SIG-M5 (cell line): ENCODE data around the gene TBC1D5.
"Not testable (repeated sequence)": the region's sequence is repeated elsewhere in the genome, so short reads cannot be mapped to it uniquely, and the experiment has no call there.

Experiments
- DNase-seq: peaks from one replicate; lab custom pipeline; 2025; lab: John Stamatoyannopoulos, UW

Gene TBC1D5

DNA sequence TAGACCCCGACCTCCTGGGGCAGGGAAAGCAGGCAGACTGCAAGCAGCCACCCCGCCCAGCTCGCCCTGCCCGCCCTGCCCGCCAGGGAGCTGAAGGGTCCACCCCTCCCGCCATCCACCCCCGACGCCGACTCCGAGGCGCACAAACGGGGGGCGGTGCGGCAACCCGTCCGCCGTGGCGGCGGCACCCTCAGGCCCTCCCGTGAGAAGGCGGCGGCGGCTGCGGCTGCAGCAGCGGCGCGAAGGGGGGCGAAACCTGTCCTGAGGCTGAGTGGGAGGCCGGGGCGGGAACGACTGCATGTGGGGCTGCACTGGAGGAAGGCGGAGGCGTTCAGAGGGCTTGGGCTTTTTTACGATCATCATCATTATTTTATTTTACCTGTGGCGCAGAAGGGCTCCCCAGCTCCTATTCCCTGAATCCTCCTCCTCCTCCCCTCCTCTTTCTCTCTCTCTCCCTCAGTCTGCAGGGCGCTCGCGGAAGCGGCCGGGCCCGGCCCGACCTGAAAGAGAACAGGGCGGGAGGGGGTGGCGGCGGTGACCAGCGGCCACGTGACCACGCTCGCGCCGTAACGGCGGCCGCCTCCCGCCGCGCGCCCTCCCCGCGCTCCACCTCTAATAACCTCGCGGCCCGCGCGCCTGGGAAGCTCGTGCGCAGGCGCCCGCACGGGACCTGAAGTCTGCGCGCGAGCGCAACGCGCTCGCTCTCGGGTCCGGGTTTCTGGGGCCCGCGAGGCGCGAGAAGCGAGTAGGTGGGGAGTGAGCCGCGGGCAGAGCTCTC is at the start of gene TBC1D5:
TSS of gene TBC1D5 (minus strand) at position 530 of the 778 bp plus-strand sequence. CDS start 234,061 bp downstream, outside the sequence.
- peak; percentile 93 for DNase-seq

GRCh38 chr3:17783426-17783825 is 41.0 kb upstream of the TBC1D5 start:
- no peak for DNase-seq

- DNase-seq: no peak
Observed at GRCh38 chr3:17782751-17783150, 40.3 kb upstream of the TBC1D5 start.

- DNase-seq: not testable (repeated sequence)
Observed at GRCh38 chr3:17780369-17780768, 37.9 kb upstream of the TBC1D5 start.

DNA sequence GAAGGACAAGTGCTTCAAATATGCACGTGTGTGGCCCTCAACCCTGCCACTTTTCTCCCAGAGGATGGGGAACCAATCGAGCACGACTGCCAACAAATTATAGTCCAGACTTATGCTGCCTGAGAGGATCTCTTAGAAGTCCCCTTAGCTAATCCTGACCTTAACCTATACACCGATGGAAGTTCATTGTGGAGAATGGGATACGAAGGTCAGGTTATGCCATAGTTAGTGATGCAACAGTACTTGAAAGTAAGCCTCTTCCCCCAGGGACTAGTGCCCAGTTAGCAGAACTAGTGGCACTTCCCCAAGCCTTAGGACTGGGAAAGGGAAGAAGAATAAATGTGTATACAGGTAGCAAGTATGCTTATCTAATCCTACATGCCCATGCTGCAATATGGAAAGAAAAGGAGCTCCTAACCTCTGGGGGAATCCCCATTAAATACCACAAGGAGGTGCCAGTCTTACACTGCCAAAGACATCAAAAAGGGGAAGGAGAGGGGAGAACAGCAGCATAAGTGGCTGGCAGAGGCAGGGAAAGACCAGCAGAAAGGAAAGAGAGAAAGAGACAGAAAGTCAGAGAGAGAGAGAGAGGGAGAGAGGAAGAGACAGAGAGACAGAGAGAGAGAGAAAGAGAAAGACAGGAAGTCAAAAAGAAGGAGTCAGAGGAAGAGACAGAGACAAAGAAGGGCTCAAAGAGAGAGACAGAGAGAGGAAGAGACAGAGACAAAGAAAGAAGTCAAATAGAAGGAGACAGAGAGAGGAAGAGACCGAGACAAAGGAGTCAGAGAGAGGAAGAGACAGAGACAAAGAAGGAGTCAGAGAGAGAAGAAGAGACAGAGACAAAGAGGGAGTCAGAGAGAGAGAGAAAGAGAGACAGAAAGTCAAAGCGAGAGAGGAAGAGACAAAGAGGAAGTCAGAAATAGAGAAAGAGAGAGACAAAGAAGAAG is 37.1 kb upstream of the TBC1D5 start:
- peak; percentile 24 for DNase-seq

- DNase-seq: not testable (repeated sequence)
Observed at GRCh38 chr3:17777326-17777725, 34.9 kb upstream of the TBC1D5 start.

DNA sequence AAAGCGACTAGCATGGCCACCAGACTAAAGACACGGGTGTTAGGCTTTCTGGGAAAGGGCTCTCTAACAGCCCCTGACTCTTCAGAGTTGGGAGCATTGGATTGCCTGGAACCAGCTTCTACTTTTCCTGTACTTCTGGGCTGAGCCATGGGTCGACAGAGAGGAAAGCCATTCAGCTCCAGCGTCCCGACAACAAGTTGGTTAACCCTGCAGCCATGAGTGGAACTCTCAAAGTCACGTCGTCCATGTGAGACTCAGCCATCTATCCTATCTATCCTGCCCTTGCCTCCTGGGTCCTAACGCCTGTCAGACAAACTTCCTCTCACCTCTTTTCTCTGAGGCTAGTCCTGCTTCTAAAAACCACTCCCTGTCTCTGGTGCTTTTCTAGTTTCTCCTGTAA is 32.6 kb upstream of the TBC1D5 start:
- no peak for DNase-seq

GRCh38 chr3:17774180-17774910 is 31.9 kb upstream of the TBC1D5 start:
- not testable (repeated sequence) for DNase-seq

DNA sequence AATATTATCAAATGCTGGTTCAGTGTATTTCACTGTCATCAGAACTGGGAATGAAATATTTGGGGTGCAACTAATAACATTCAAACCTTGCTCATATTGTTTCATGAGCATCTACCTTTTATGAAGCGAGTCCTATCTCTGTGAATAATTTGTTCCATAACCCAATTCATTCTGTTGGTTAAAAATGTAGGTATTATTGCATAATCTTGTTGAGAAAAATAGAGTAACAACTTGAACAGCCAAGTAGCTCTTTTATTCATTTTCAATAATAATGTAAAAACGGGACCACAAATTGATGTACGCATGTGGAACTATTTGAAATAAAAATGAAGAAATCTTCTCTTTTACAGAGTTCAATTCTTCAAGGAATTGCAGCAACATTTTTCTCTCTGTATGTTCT is 30.1 kb upstream of the TBC1D5 start:
- DNase-seq: no peak

DNA sequence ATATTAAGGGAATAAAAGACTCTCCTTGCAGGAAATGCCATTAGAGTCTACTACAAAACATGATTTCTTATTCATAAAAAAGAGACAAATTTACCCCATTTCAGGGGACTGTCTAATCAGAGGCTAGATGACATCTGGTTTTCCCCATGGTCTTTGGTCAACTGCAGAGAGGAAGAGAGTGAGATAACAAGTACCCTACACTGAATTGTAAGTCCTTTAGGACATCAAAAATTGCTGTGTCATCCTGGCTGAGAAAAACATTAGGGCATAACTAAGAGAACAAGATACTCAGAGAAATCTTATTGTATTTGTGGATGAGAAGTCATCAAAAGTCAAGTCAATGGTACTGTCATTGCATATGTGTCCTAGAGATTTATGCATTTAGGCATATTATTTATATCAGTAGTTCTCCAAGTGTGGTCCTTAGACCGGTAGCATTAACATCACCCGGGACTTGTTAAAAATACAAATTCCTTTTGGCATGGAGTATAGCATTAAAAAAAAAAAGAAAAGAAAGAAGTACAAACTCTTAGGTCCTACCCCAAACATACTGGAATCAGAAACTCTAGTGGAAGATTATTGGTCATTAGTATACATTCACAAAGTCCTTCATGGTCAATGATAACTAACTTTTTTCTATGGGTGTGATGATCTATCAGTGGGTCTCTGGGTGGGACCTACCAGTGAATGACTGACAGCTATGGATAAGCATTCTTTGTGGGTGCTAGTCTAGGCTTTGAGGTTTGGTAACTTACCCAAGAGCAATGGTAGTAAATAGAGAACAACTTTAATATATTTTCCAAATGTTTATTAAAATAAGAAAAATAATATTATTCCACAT is 29.0 kb upstream of the TBC1D5 start:
- no peak for DNase-seq

GRCh38 chr3:17770682-17771081 is 28.3 kb upstream of the TBC1D5 start:
- DNase-seq: no peak

DNA sequence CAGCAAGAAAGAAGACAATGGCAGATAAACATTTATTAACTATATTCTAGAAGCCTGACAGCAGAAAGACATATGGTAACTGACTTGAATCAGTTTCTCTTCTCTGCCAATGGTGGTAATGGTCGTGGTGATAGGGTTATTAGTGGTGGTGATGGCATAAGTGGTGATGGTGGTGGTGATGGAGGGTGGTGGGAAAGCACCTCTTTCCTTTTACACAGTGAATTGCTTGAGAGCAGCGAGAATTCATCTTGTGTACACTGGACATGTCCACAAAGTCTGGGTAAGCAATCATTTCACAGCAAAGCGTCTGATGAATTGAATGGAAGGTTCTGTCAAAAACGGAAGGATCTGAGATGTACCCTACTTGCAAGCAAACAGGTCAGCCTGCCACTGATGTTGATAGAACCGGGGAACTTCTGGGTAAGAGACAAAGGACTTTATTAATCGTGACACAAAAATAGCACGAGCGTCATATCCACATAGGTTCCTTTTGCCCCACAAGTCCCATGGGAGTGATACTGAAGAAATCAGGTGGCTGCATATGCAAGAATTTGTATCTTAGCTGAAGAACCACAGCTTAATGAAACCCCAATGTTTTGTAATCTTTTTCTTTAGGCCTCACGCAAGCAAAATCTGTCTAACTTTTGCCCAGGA is 23.5 kb upstream of the TBC1D5 start:
- no peak for DNase-seq

- DNase-seq: no peak
Observed at GRCh38 chr3:17761563-17761962, 19.1 kb upstream of the TBC1D5 start.

DNA sequence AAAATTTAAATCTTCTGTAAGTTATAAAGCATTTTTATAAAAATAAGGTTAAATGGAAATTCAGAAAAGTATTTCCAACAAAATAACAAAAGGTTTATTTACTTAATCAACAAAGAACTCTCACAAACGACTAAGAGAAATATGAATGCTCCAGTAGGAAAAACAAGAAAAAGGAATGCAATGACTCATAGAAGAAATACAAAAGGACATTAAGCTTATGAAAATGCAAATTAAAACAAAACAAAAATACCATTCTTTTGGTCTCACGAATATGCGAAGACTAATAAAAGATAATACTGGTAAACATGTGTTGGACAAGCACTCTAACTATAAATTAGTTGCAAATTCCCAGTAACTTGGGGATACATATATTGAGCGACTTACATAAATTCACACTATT is 17.5 kb upstream of the TBC1D5 start:
- no peak for DNase-seq

DNA sequence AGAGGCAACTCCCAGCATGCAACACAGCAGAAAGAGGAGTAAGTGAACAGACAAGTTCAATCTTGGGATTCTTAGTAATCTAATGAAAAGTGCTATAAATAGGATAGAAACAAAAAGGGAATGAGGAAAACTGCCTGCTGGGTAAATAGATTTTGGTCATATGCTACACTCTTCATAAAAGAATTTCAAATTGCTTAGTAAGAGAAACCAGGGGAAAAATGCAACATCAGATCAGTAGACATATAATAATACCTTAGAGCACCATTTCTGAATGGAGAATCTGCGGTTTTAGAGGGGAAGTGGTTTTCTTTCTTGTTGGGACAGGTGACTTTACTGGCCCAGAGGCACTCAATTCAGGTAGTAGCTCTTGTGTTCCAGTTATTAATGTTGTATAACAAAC is 13.4 kb upstream of the TBC1D5 start:
- DNase-seq: no peak

DNA sequence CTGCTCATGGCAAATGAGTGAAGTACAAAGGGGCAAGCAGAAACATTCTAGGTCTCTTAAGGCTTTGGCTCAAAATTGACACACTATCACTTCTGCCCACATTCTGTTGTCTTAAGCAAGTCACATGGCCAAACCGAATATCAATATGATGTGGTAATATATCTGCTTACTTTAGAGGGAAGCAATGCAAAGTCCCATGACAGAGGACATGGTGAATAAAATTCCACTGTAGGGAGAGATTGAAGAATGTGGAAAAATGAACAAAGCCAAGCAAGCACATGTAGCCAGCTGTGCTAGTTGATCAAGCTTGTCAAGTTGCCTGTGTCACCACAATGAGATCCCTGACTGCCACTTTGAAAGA is 11.2 kb upstream of the TBC1D5 start:
- no peak for DNase-seq

DNA sequence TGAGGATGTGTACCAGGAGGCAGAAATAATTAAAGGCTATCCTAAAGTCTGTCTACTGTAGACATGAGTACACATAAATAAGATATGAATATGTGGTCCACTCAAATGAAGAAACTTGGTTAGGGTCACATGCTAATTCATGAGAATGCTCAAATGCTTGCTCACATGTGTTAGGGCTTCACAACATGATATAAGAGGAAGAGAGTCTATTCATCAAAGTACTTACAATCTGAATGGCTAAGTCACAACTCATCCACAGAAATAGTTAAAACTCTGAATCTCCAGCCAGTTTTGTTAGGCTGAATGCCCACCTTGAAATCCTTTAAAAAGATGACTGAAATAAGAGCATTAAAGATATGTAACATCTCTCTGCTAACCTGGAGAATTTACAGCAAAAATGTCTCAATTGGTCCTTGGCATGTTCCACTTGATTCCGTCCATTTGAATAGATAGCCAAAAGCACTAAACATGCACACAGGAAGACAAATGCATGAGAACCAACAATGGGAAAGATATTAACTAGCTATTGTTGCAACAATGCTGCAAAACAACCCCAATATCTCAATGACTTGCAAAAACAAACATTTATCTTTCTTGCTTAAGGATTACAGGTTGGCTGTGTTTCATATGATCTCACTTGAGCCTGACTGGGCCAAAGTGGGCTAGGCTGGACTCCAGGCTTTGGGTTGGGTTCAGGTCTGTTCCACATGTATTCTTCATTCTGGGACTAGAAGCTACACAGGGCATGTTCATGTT is 10.6 kb upstream of the TBC1D5 start:
- no peak for DNase-seq

DNA sequence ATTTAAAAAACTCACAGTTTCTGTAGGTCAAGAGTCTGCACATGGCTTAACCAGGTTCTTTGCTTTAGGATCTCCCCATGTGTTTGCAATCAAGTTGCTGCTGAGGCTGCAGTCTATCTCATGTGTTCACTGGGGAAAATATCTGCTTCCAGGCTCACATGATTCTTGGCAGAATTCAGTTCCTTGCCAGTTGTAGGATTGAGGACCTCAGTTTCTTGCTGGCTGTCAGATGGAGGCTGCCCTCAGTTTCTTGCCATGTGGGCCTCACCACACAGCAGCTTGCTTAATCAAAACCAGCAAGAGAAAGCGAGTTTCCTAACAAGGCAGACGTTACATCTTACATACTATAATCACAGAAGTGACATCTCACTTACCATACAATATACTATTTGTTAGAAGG is 10.0 kb upstream of the TBC1D5 start:
- DNase-seq: no peak

- no peak for DNase-seq
Observed at GRCh38 chr3:17749705-17750293, 7.4 kb upstream of the TBC1D5 start.

DNA sequence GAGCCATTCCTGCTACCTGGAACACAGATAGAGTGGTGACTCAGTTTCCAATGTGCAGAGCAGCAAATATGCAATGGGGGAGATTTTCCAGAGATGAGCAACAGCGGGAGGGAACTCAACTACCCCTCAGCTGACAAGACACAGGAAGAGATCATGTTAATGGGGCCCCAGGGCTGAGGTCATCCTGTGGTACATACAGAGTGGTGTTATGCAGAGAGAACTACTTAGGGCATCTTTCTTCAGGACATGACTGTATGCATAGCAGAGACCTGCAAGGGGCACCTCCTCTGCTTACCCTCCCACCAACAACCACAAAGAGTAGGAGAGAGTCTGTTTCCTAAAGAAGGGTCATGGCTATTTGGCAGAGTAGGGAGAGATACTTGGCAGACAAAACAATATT is 6.8 kb upstream of the TBC1D5 start:
- DNase-seq: no peak
